ENCODE data around the gene CXCR2. TPM values are rescaled to one million over a fixed set of nuclear protein-coding genes. Genes with fewer than 3 reads are reported as not detected.
"Not testable (repeated sequence)": the region's sequence is repeated elsewhere in the genome, so short reads cannot be mapped to it uniquely, and the experiment has no call there.

The CXCR2 gene
- total RNA-seq, 4 donors from 2014 or later = 2.4 to 3.2 TPM; not detected in 2

DNA sequence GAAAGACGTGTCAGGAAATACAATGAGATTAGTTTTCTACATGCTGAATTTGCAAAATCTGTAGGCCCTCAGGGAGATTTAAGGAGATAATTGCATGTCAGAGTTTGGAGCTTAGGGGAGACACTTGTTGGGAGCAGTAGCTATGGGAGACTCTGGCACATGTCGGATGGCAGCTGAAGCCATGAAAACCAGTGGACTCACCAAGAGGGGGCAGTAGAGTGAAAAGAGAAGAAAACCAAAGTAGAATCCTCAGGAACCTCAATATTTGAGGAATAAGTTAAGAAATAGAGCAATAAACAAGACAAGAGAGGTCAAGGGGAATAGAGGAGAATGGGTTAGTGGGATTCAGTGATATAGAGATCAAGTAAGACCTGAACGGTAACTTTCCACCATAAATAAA lies 31.9 kb upstream of the CXCR2 start:
- 85 to 93% methylated on average over 2 to 3 of the region's 3 CpGs for WGBS, 2 donors (ENCODE audit: low coverage in 1 of 2)
- no peaks in the 10 kb centered on the region for H3K9me3 ChIP-seq
- no peak for ATAC-seq
- H3K27ac ChIP-seq = no peak overlapping the region
- no peak for TF ChIP-seq POLR2AphosphoS5 (IDR thresholded peaks at IDR 0.05)
- TF ChIP-seq, protein P1, sequence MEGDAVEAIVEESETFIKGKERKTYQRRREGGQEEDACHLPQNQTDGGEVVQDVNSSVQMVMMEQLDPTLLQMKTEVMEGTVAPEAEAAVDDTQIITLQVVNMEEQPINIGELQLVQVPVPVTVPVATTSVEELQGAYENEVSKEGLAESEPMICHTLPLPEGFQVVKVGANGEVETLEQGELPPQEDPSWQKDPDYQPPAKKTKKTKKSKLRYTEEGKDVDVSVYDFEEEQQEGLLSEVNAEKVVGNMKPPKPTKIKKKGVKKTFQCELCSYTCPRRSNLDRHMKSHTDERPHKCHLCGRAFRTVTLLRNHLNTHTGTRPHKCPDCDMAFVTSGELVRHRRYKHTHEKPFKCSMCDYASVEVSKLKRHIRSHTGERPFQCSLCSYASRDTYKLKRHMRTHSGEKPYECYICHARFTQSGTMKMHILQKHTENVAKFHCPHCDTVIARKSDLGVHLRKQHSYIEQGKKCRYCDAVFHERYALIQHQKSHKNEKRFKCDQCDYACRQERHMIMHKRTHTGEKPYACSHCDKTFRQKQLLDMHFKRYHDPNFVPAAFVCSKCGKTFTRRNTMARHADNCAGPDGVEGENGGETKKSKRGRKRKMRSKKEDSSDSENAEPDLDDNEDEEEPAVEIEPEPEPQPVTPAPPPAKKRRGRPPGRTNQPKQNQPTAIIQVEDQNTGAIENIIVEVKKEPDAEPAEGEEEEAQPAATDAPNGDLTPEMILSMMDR (IDR thresholded peaks at IDR 0.05) = no peak
- no peak for TF ChIP-seq EP300 (IDR thresholded peaks at IDR 0.05)
- no peak for TF ChIP-seq POLR2A (IDR thresholded peaks at IDR 0.05)
- H3K36me3 ChIP-seq = no peaks in the 10 kb centered on the region
- no peak overlapping the region for H3K4me3 ChIP-seq
- no peaks in the 10 kb centered on the region for H3K4me1 ChIP-seq
- peaks cover 9% of the 10 kb centered on the region for H3K27me3 ChIP-seq

- H3K36me3 ChIP-seq = no peaks in the 10 kb centered on the region
- TF ChIP-seq POLR2A (IDR thresholded peaks at IDR 0.05) = no peak
- no peak for TF ChIP-seq EP300 (IDR thresholded peaks at IDR 0.05)
- TF ChIP-seq, protein P1 (IDR thresholded peaks at IDR 0.05) = no peak
- no peak for TF ChIP-seq POLR2AphosphoS5 (IDR thresholded peaks at IDR 0.05)
- no peaks in the 10 kb centered on the region for H3K4me1 ChIP-seq
- no peaks in the 10 kb centered on the region for H3K9me3 ChIP-seq
- no peak overlapping the region for H3K27ac ChIP-seq
- peaks cover 9% of the 10 kb centered on the region for H3K27me3 ChIP-seq
- H3K4me3 ChIP-seq = no peak overlapping the region
- no peak for ATAC-seq
- whole genome bisulfite sequencing, 2 donors (ENCODE audit: low coverage in 1 of 2) = 68 to 93% methylated on average over 2 to 8 of the region's 8 CpGs
Observed at GRCh38 chr2:218095853-218096252, 30.0 kb upstream of the CXCR2 start.

GRCh38 chr2:218097975-218098374 lies 27.9 kb upstream of the CXCR2 start:
- ATAC-seq = no peak
- Histone ChIP-seq H3K27ac (no peak overlapping the region), H3K4me1 (no peaks in the 10 kb centered on the region), H3K36me3 (no peaks in the 10 kb centered on the region), H3K4me3 (no peak overlapping the region), H3K27me3 (no peaks in the 10 kb centered on the region), H3K9me3 (no peaks in the 10 kb centered on the region)
- 73 to 75% methylated on average over 3 of the region's 3 CpGs for WGBS, 2 donors (ENCODE audit: low coverage in 1 of 2)
- TF ChIP-seq EP300 (IDR thresholded peaks at IDR 0.05) (no peak), POLR2AphosphoS5 (IDR thresholded peaks at IDR 0.05) (no peak), POLR2A (IDR thresholded peaks at IDR 0.05) (no peak)
- TF ChIP-seq, protein P1 (IDR thresholded peaks at IDR 0.05) = no peak

DNA sequence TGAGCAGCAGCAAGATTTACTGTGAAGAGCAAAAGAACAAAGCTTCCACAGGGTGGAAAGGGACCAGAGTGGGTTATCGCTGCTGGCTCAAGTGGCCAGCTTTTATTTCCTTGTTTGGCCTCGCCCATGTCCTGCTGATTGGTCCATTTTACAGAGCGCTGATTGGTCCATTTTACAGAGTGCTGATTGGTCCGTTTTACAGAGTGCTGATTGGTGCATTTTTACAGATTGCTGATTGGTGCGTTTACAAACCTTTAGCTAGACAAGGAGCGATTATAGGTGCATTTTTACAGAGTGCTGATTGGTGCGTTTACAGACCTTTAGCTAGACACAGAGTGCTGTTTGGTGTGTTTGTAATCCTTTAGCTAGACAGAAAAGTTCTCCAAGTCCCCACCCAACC lies 17.0 kb upstream of the CXCR2 start:
- H3K4me1 ChIP-seq, H3K27me3 ChIP-seq, H3K27ac ChIP-seq, ATAC-seq, H3K4me3 ChIP-seq, H3K36me3 ChIP-seq: not testable (repeated sequence)
- peaks cover 0 to 34% (median 0%) of the 10 kb centered on the region in 3 donors for H3K9me3 ChIP-seq
- WGBS, 2 donors (ENCODE audit: low coverage in 1 of 2) = 82 to 86% methylated on average over 7 of the region's 7 CpGs

DNA sequence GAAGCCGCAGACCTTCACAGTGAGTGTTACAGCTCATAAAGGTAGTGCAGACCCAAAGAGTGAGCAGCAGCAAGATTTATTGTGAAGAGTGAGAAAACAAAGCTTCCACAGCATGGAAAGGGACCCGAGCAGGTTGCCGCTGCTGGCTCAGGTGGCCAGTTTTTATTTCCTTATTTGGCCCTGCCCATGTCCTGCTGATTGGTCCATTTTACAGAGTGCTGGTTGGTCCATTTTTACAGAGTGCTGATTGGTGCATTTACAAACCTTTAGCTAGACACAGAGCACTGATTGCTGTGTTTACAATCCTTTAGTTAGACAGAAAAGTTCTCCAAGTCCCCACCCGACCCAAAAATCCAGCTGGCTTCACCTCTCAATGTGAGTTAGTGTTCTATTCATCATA lies 4.0 kb upstream of the CXCR2 start:
- Histone ChIP-seq H3K9me3 (peaks cover 0 to 32% (median 0%) of the 10 kb centered on the region in 3 donors), H3K27me3 (peaks cover 19% of the 10 kb centered on the region)
- WGBS, 2 donors (ENCODE audit: low coverage in 1 of 2) = 78 to 79% methylated on average over 1 to 3 of the region's 4 CpGs
- not testable (repeated sequence) for H3K4me3 ChIP-seq, H3K4me1 ChIP-seq, H3K27ac ChIP-seq, ATAC-seq, H3K36me3 ChIP-seq

GRCh38 chr2:218122286-218122685 lies 3.5 kb upstream of the CXCR2 start:
- H3K36me3 ChIP-seq, H3K27ac ChIP-seq, H3K4me3 ChIP-seq, H3K4me1 ChIP-seq, ATAC-seq: not testable (repeated sequence)
- peaks cover 19% of the 10 kb centered on the region for H3K27me3 ChIP-seq
- peaks cover 0 to 28% (median 0%) of the 10 kb centered on the region in 3 donors for H3K9me3 ChIP-seq

DNA sequence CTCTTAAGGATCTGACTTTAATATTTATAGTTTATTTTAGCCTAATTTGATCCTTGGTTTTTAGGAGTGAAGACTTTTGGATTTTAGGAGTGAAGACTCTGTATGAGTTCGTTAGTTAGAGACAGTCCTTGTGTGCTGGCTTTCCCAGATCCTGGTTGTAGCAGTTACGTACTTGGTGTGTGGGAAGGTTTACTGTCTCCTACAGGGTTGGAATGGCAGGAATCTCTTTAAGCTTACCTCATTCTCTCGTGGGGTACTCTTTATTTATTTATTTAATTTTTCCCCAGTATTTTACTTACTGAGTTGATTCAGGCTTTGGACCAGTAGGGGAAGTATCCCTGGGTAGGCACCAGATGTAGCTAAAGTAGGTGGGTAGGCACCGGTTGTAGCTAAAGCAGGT lies 1.8 kb upstream of the CXCR2 start:
- ATAC-seq = no peak
- Histone ChIP-seq H3K27ac (no peak overlapping the region), H3K4me3 (no peak overlapping the region), H3K27me3 (peaks cover 25% of the 10 kb centered on the region), H3K4me1 (no peaks in the 10 kb centered on the region), H3K9me3 (peaks cover 0 to 28% (median 0%) of the 10 kb centered on the region in 3 donors), H3K36me3 (no peaks in the 10 kb centered on the region)
- WGBS, 2 donors (ENCODE audit: low coverage in 1 of 2) = 62 to 100% methylated on average over 1 to 3 of the region's 4 CpGs
- TF ChIP-seq POLR2AphosphoS5 (IDR thresholded peaks at IDR 0.05) (no peak), EP300 (IDR thresholded peaks at IDR 0.05) (no peak), POLR2A (IDR thresholded peaks at IDR 0.05) (no peak)
- TF ChIP-seq, protein P1 (IDR thresholded peaks at IDR 0.05) = no peak
